Mesenchymal stem cell (in vitro differentiated cells and primary cell): Measurements from ENCODE around the gene TMC3.
A peak's percentile ranks its signal among the peaks of the same experiment; 100 is the strongest.

ENCODE experiments used
- DNase-seq: peaks from one replicate; pipeline ENCODE4 v3.0.0-alpha.2; 2013
- H2AFZ ChIP-seq: one replicate; pipeline ENCODE4 v1.6.1; 2013; ENCODE audit warnings: low read depth, mild to moderate bottlenecking, control low read depth, inconsistent platforms, low read length, moderate library complexity
- H2AK5ac ChIP-seq: 2 replicates; pipeline ENCODE4 v1.6.1; 2013; ENCODE audit warnings: low read length, moderate library complexity, mild to moderate bottlenecking, inconsistent platforms; ENCODE audit not compliant: severe bottlenecking
- H2BK120ac ChIP-seq: one replicate; pipeline ENCODE4 v1.6.1; 2013; ENCODE audit warnings: low read depth, mild to moderate bottlenecking, inconsistent platforms, low read length, moderate library complexity
- H2BK12ac ChIP-seq, 2 experiments: one replicate each; pipeline ENCODE4 v1.6.1; 2013; ENCODE audit warnings: inconsistent platforms in 2 of 2, low read length in 2 of 2, mild to moderate bottlenecking in 2 of 2, moderate library complexity in 2 of 2, control low read depth in 1 of 2
- H2BK15ac ChIP-seq: one replicate; pipeline ENCODE4 v1.6.1; 2013; ENCODE audit warnings: mild to moderate bottlenecking, low read depth, inconsistent platforms; ENCODE audit not compliant: poor library complexity, severe bottlenecking
- H2BK5ac ChIP-seq: 2 replicates; pipeline ENCODE4 v1.6.1; 2013; ENCODE audit warnings: low read depth, mild to moderate bottlenecking, low read length, control low read depth, inconsistent platforms; ENCODE audit not compliant: poor library complexity, severe bottlenecking
- H3K14ac ChIP-seq, 2 experiments: one replicate each; pipeline ENCODE4 v1.6.1; 2013; ENCODE audit warnings: inconsistent platforms in 2 of 2, low read length in 2 of 2, control low read depth in 1 of 2, mild to moderate bottlenecking in 1 of 2, moderate library complexity in 1 of 2
- H3K18ac ChIP-seq, 2 experiments: one replicate each; pipeline ENCODE4 v1.6.1; 2013; ENCODE audit warnings: inconsistent platforms in 2 of 2, low read length in 2 of 2, control low read depth in 1 of 2, low read depth in 1 of 2, mild to moderate bottlenecking in 1 of 2
- H3K23ac ChIP-seq, 2 experiments: one replicate each; pipeline ENCODE4 v1.6.1; 2013; ENCODE audit warnings: inconsistent platforms in 2 of 2, low read length in 2 of 2, mild to moderate bottlenecking in 2 of 2, moderate library complexity in 2 of 2, control low read depth in 1 of 2
- H3K27ac ChIP-seq: 2 replicates; pipeline ENCODE4 v1.5.1; 2013; ENCODE audit warnings: mild to moderate bottlenecking, moderate library complexity, low read length, control low read depth, inconsistent platforms; ENCODE audit not compliant: poor library complexity, severe bottlenecking
- H3K27me3 ChIP-seq, 2 experiments: 2 replicates each; pipeline versions ENCODE4 v1.6.1 to v1.7.0; 2013; ENCODE audit warnings: low read length in 2 of 2, mild to moderate bottlenecking in 2 of 2, moderate library complexity in 2 of 2, control low read depth in 1 of 2, inconsistent platforms in 1 of 2; ENCODE audit not compliant: control insufficient read depth in 1 of 2, insufficient read depth in 1 of 2
- H3K36me3 ChIP-seq, 2 experiments: 2 replicates each; pipeline versions ENCODE4 v1.6.1 to v1.7.0; 2013; ENCODE audit warnings: low read length in 2 of 2, control low read depth in 1 of 2, inconsistent platforms in 1 of 2, low read depth in 1 of 2, mild to moderate bottlenecking in 1 of 2; ENCODE audit not compliant: insufficient read depth in 2 of 2, control insufficient read depth in 1 of 2
- H3K4ac ChIP-seq, 2 experiments: one replicate each; pipeline ENCODE4 v1.6.1; 2013; ENCODE audit warnings: inconsistent platforms in 2 of 2, low read length in 2 of 2, mild to moderate bottlenecking in 2 of 2, moderate library complexity in 2 of 2, control low read depth in 1 of 2, low read depth in 1 of 2
- H3K4me1 ChIP-seq: 2 replicates; pipeline ENCODE4 v1.6.1; 2013; ENCODE audit warnings: low read depth, low read length, control low read depth; ENCODE audit not compliant: control insufficient read depth, insufficient read depth
- H3K4me2 ChIP-seq: 2 replicates; pipeline ENCODE4 v1.6.1; 2013; ENCODE audit warnings: low read length, mild to moderate bottlenecking, inconsistent platforms; ENCODE audit not compliant: poor library complexity, severe bottlenecking
- H3K4me3 ChIP-seq, 2 experiments: 2 replicates each; pipeline versions ENCODE4 v1.5.1 to v1.7.0; 2013; ENCODE audit warnings: low read length in 2 of 2, mild to moderate bottlenecking in 2 of 2, control low read depth in 1 of 2, low read depth in 1 of 2; ENCODE audit not compliant: insufficient read depth in 1 of 2
- H3K79me1 ChIP-seq: replicated peaks from 2 replicates; pipeline ENCODE4 v1.6.1; 2013; ENCODE audit warnings: mild to moderate bottlenecking, control low read depth, low read length, inconsistent platforms; ENCODE audit not compliant: poor library complexity, severe bottlenecking
- H3K9ac ChIP-seq: 2 replicates; pipeline ENCODE4 v1.7.0; 2013; ENCODE audit warnings: mild to moderate bottlenecking, low read length, moderate library complexity
- H3K9me3 ChIP-seq: 2 replicates; pipeline ENCODE4 v1.7.0; 2013; ENCODE audit warnings: mild to moderate bottlenecking, low read length; ENCODE audit not compliant: control insufficient read depth
- H4K8ac ChIP-seq: one replicate; pipeline ENCODE4 v1.6.1; 2013; ENCODE audit warnings: inconsistent platforms, mild to moderate bottlenecking, low read length, moderate library complexity
- H4K91ac ChIP-seq: one replicate; pipeline ENCODE4 v1.6.1; 2013; ENCODE audit warnings: mild to moderate bottlenecking, low read length, inconsistent platforms
- WGBS: methylation state at CpG from one replicate; pipeline ENCODE4 v1.1.7; 2013; ENCODE audit warnings: mixed read lengths; 5-methylcytosine and 5-hydroxymethylcytosine counted together

Gene TMC3

GRCh38 chr15:81288616-81289015, 85.4 kb downstream of the TMC3 start:
- H3K14ac ChIP-seq: no peak overlapping the region
- WGBS: 88% methylated on average over 7 of the region's 8 CpGs
- no peak overlapping the region for H3K4me2 ChIP-seq
- no peak overlapping the region for H2BK120ac ChIP-seq
- H3K9me3 ChIP-seq: no peaks in the 10 kb centered on the region
- H3K4me3 ChIP-seq: no peak overlapping the region
- no peaks in the 10 kb centered on the region for H3K79me1 ChIP-seq
- H2AK5ac ChIP-seq: no peak overlapping the region
- no peak overlapping the region for H3K9ac ChIP-seq
- no peak overlapping the region for H2AFZ ChIP-seq
- H2BK5ac ChIP-seq: no peak overlapping the region
- peaks cover 0 to 58% of the 10 kb centered on the region in 2 experiments for H3K27me3 ChIP-seq
- no peak overlapping the region for H3K18ac ChIP-seq
- H2BK12ac ChIP-seq: no peak overlapping the region
- H4K8ac ChIP-seq: no peak overlapping the region
- H3K27ac ChIP-seq: no peak overlapping the region
- H4K91ac ChIP-seq: no peak overlapping the region
- DNase-seq: no peak
- H3K23ac ChIP-seq: no peak overlapping the region
- peaks cover 0 to 21% of the 10 kb centered on the region in 2 experiments for H3K36me3 ChIP-seq
- no peaks in the 10 kb centered on the region for H3K4me1 ChIP-seq
- no peak overlapping the region for H3K4ac ChIP-seq
- H2BK15ac ChIP-seq: no peak overlapping the region

GRCh38 chr15:81288040-81288439, 86.0 kb downstream of the TMC3 start:
- Histone ChIP-seq H3K27ac (no peak overlapping the region), H3K36me3 (peaks cover 0 to 20% of the 10 kb centered on the region in 2 experiments), H2AK5ac (no peak overlapping the region), H2BK12ac (no peak overlapping the region), H2BK120ac (no peak overlapping the region), H3K14ac (peak overlapping the region in 1 of 2 experiments; percentile 72), H2AFZ (no peak overlapping the region), H3K23ac (no peak overlapping the region), H3K4me3 (no peak overlapping the region), H3K79me1 (no peaks in the 10 kb centered on the region), H3K9ac (no peak overlapping the region), H3K9me3 (no peaks in the 10 kb centered on the region), H3K18ac (no peak overlapping the region), H4K8ac (no peak overlapping the region), H3K4me2 (no peak overlapping the region), H4K91ac (no peak overlapping the region), H3K27me3 (peaks cover 0 to 52% of the 10 kb centered on the region in 2 experiments), H3K4ac (no peak overlapping the region), H2BK5ac (no peak overlapping the region), H3K4me1 (no peaks in the 10 kb centered on the region), H2BK15ac (no peak overlapping the region)
- DNase-seq: no peak
- WGBS: 100% methylated on average over 2 of the region's 3 CpGs

- Histone ChIP-seq H3K23ac (no peak overlapping the region), H2BK120ac (no peak overlapping the region)
- 94% methylated on average over 1 of the region's 2 CpGs for WGBS
Observed at GRCh38 chr15:81286621-81287121, 87.3 kb downstream of the TMC3 start.

GRCh38 chr15:81285461-81285860, 88.6 kb downstream of the TMC3 start:
- Histone ChIP-seq H3K9me3 (no peaks in the 10 kb centered on the region), H3K27ac (no peak overlapping the region)
- 94% methylated on average over 6 of the region's 6 CpGs for WGBS

More at GRCh38 chr15:81286621-81287121, 87.3 kb downstream of the TMC3 start:
- H3K4me2 ChIP-seq: no peak overlapping the region
- H3K36me3 ChIP-seq: peaks cover 0 to 17% of the 10 kb centered on the region in 2 experiments
- no peak for DNase-seq
- H3K4ac ChIP-seq: no peak overlapping the region
- peaks cover 0 to 50% of the 10 kb centered on the region in 2 experiments for H3K27me3 ChIP-seq
- H4K91ac ChIP-seq: no peak overlapping the region
- no peak overlapping the region for H2BK12ac ChIP-seq
- H2AK5ac ChIP-seq: no peak overlapping the region
- H3K14ac ChIP-seq: no peak overlapping the region
- H3K9ac ChIP-seq: no peak overlapping the region
- H2BK5ac ChIP-seq: no peak overlapping the region
- H2BK15ac ChIP-seq: no peak overlapping the region
- H4K8ac ChIP-seq: no peak overlapping the region
- no peak overlapping the region for H3K18ac ChIP-seq
- H3K9me3 ChIP-seq: no peaks in the 10 kb centered on the region
- H3K4me1 ChIP-seq: peaks cover 2% of the 10 kb centered on the region
- H2AFZ ChIP-seq: no peak overlapping the region
- no peak overlapping the region for H3K27ac ChIP-seq
- no peaks in the 10 kb centered on the region for H3K79me1 ChIP-seq
- H3K4me3 ChIP-seq: no peak overlapping the region

More at GRCh38 chr15:81285461-81285860, 88.6 kb downstream of the TMC3 start:
- H3K79me1 ChIP-seq: no peaks in the 10 kb centered on the region
- H3K4me2 ChIP-seq: no peak overlapping the region
- no peak overlapping the region for H2BK120ac ChIP-seq
- no peak overlapping the region for H3K9ac ChIP-seq
- no peak overlapping the region for H4K91ac ChIP-seq
- peaks cover 0 to 17% of the 10 kb centered on the region in 2 experiments for H3K36me3 ChIP-seq
- no peak overlapping the region for H3K18ac ChIP-seq
- no peak overlapping the region for H2BK12ac ChIP-seq
- no peak overlapping the region for H3K4me3 ChIP-seq
- H2BK15ac ChIP-seq: no peak overlapping the region
- H3K27me3 ChIP-seq: peaks cover 0 to 55% of the 10 kb centered on the region in 2 experiments
- H2BK5ac ChIP-seq: no peak overlapping the region
- no peak overlapping the region for H2AFZ ChIP-seq
- H3K23ac ChIP-seq: no peak overlapping the region
- DNase-seq: no peak
- peaks cover 4% of the 10 kb centered on the region for H3K4me1 ChIP-seq
- no peak overlapping the region for H4K8ac ChIP-seq
- H3K14ac ChIP-seq: no peak overlapping the region
- no peak overlapping the region for H2AK5ac ChIP-seq
- no peak overlapping the region for H3K4ac ChIP-seq
